DND-41 (cell line): ENCODE results near the gene NRG3.

Experiments
- CTCF ChIP-seq: IDR thresholded peaks from 2 replicates; pipeline ENCODE4 v1.5.1; 2012; ENCODE audit warnings: borderline replicate concordance, low read length, moderate library complexity, mild to moderate bottlenecking; ENCODE audit not compliant: poor library complexity, severe bottlenecking; ENCODE audit errors: extremely low read depth
- EZH2 ChIP-seq: IDR thresholded peaks from 3 replicates; pipeline ENCODE4 v1.6.1; 2012; ENCODE audit warnings: borderline replicate concordance, low read depth, mild to moderate bottlenecking, moderate library complexity, low read length, inconsistent platforms; ENCODE audit not compliant: severe bottlenecking

- peak; percentile 36 for TF ChIP-seq CTCF
- no peak for TF ChIP-seq EZH2
Measured at GRCh38 chr10:82796510-82796909, 921.5 kb downstream of the NRG3 start.
